ENCODE measurements around the gene MT1A.

Gene MT1A

GRCh38 chr16:56593573-56594291, 44.7 kb upstream of the MT1A start:
- TF ChIP-seq MYC (IDR thresholded peaks at IDR 0.05; ENCODE audit: low read depth, low read length) = no peak
- no peak for TF ChIP-seq MAX (IDR thresholded peaks at IDR 0.05; ENCODE audit: low read depth, low read length)
- TF ChIP-seq CTCF (IDR thresholded peaks at IDR 0.05; ENCODE audit: low read depth, low read length) = no peak
- no peak for TF ChIP-seq POLR2A (IDR thresholded peaks at IDR 0.05; ENCODE audit: extremely low read depth, insufficient read length)
- no peak overlapping the region for H3K4me3 ChIP-seq (ENCODE audit: low read depth, low read length)

GRCh38 chr16:56594292-56594619, 44.2 kb upstream of the MT1A start:
- TF ChIP-seq MAX (IDR thresholded peaks at IDR 0.05; ENCODE audit: low read depth, low read length) = no peak
- TF ChIP-seq POLR2A (IDR thresholded peaks at IDR 0.05; ENCODE audit: extremely low read depth, insufficient read length) = no peak
- TF ChIP-seq MYC (IDR thresholded peaks at IDR 0.05; ENCODE audit: low read depth, low read length) = no peak
- no peak for DNase-seq (ENCODE audit: low read depth)
- H3K4me3 ChIP-seq (ENCODE audit: low read depth, low read length) = no peak overlapping the region

More at GRCh38 chr16:56593573-56594291, 44.7 kb upstream of the MT1A start:
- DNase-seq (ENCODE audit: low read depth) = no peak

- TF ChIP-seq POLR2A (IDR thresholded peaks at IDR 0.05; ENCODE audit: extremely low read depth, insufficient read length) (no peak), CTCF (IDR thresholded peaks at IDR 0.05; ENCODE audit: low read depth, low read length) (peak; percentile 79), MYC (IDR thresholded peaks at IDR 0.05; ENCODE audit: low read depth, low read length) (no peak), MAX (IDR thresholded peaks at IDR 0.05; ENCODE audit: low read depth, low read length) (no peak)
- H3K4me3 ChIP-seq (ENCODE audit: low read depth, low read length) = no peak overlapping the region
These were observed 38.0 kb upstream of the MT1A start for GRCh38 chr16:56600398-56600999.

GRCh38 chr16:56601325-56601724, 37.1 kb upstream of the MT1A start:
- H3K4me3 ChIP-seq (ENCODE audit: low read depth, low read length) = no peak overlapping the region
- DNase-seq (ENCODE audit: low read depth) = no peak
- TF ChIP-seq MYC (IDR thresholded peaks at IDR 0.05; ENCODE audit: low read depth, low read length) (no peak), CTCF (IDR thresholded peaks at IDR 0.05; ENCODE audit: low read depth, low read length) (no peak), POLR2A (IDR thresholded peaks at IDR 0.05; ENCODE audit: extremely low read depth, insufficient read length) (no peak), MAX (IDR thresholded peaks at IDR 0.05; ENCODE audit: low read depth, low read length) (no peak)

More at GRCh38 chr16:56600398-56600999, 38.0 kb upstream of the MT1A start:
- peak; percentile 68 for DNase-seq (ENCODE audit: low read depth)

GRCh38 chr16:56603589-56603988, 34.9 kb upstream of the MT1A start:
- no peak overlapping the region for H3K4me3 ChIP-seq (ENCODE audit: low read depth, low read length)
- peak; percentile 64 for DNase-seq (ENCODE audit: low read depth)
- TF ChIP-seq CTCF (IDR thresholded peaks at IDR 0.05; ENCODE audit: low read depth, low read length) (peak; percentile 32), MAX (IDR thresholded peaks at IDR 0.05; ENCODE audit: low read depth, low read length) (no peak), MYC (IDR thresholded peaks at IDR 0.05; ENCODE audit: low read depth, low read length) (no peak), POLR2A (IDR thresholded peaks at IDR 0.05; ENCODE audit: extremely low read depth, insufficient read length) (no peak)

- TF ChIP-seq POLR2A (IDR thresholded peaks at IDR 0.05; ENCODE audit: extremely low read depth, insufficient read length) = no peak
- no peak for TF ChIP-seq CTCF (IDR thresholded peaks at IDR 0.05; ENCODE audit: low read depth, low read length)
- no peak for TF ChIP-seq MYC (IDR thresholded peaks at IDR 0.05; ENCODE audit: low read depth, low read length)
- no peak for TF ChIP-seq MAX (IDR thresholded peaks at IDR 0.05; ENCODE audit: low read depth, low read length)
- DNase-seq (ENCODE audit: low read depth) = no peak
- H3K4me3 ChIP-seq (ENCODE audit: low read depth, low read length) = no peak overlapping the region
These were observed 33.5 kb upstream of the MT1A start for GRCh38 chr16:56604966-56605365.
